Loucy (cell line): ENCODE measurements around the gene SRSF4.

Source experiments
- H2AFZ ChIP-seq: fragments of 200-600 bp; sonication (generic); 2 replicates; pipeline ENCODE4 v1.6.0; 2016; ENCODE audit warnings: antibody characterized with exemption, mild to moderate bottlenecking, low read length, moderate library complexity
- H3F3A ChIP-seq: fragments of 200-600 bp; 2 replicates; pipeline ENCODE4 v1.6.0; 2016; ENCODE audit warnings: antibody characterized with exemption, low read depth, mild to moderate bottlenecking
- H3K27me3 ChIP-seq: fragments of 200-600 bp; sonication (generic); 2 replicates; pipeline ENCODE4 v1.6.1; 2014; ENCODE audit warnings: low read length, mild to moderate bottlenecking; ENCODE audit not compliant: insufficient read depth, poor library complexity, severe bottlenecking
- H3K36me3 ChIP-seq: fragments of 200-600 bp; sonication (generic); 2 replicates; pipeline ENCODE4 v1.6.1; 2016; ENCODE audit warnings: low read length; ENCODE audit not compliant: insufficient read depth
- H3K4me1 ChIP-seq: fragments of 200-600 bp; sonication (generic); 2 replicates; pipeline ENCODE4 v1.5.1; 2014; ENCODE audit warnings: low read length, mild to moderate bottlenecking; ENCODE audit not compliant: insufficient read depth, poor library complexity, severe bottlenecking
- H3K4me2 ChIP-seq: fragments of 200-600 bp; sonication (generic); 2 replicates; pipeline ENCODE4 v1.6.0; 2014; ENCODE audit warnings: antibody characterized with exemption, low read length, low read depth, mild to moderate bottlenecking; ENCODE audit not compliant: poor library complexity, severe bottlenecking
- H3K4me3 ChIP-seq: fragments of 200-600 bp; sonication (generic); 2 replicates; pipeline ENCODE4 v1.5.1; 2014; ENCODE audit warnings: low read length, mild to moderate bottlenecking, mixed read lengths; ENCODE audit not compliant: poor library complexity, severe bottlenecking
- H3K79me2 ChIP-seq: fragments of 200-600 bp; sonication (generic); 2 replicates; pipeline ENCODE4 v1.6.1; 2014; ENCODE audit warnings: low read length; ENCODE audit not compliant: insufficient read depth
- H3K9ac ChIP-seq: fragments of 200-600 bp; sonication (generic); 2 replicates; pipeline ENCODE4 v1.6.0; 2014; ENCODE audit warnings: mild to moderate bottlenecking, low read depth, low read length, moderate library complexity; ENCODE audit not compliant: poor library complexity, severe bottlenecking
- H3K9me2 ChIP-seq: fragments of 200-600 bp; sonication (generic); replicated peaks from 2 replicates; pipeline ENCODE4 v1.6.1; 2016; ENCODE audit warnings: low read depth, low read length, mixed read lengths
- H3K9me3 ChIP-seq: fragments of 200-600 bp; sonication (generic); 2 replicates; pipeline ENCODE4 v1.6.1; 2014; ENCODE audit warnings: mild to moderate bottlenecking, antibody characterized with exemption, low read length, low read depth; ENCODE audit not compliant: insufficient read depth
- H4K20me1 ChIP-seq: fragments of 200-600 bp; sonication (generic); 2 replicates; pipeline ENCODE4 v1.6.0; 2014; ENCODE audit warnings: antibody characterized with exemption, low read length, mild to moderate bottlenecking; ENCODE audit not compliant: insufficient read depth, poor library complexity, severe bottlenecking
- CTCF ChIP-seq: fragments of 200-600 bp; sonication (generic); conservative IDR thresholded peaks from 2 replicates; pipeline ENCODE4 v1.5.1; 2014; ENCODE audit warnings: mild to moderate bottlenecking, antibody characterized with exemption, low read length
- EZH2phosphoT487 ChIP-seq: fragments of 200-600 bp; IDR thresholded peaks from 2 replicates; pipeline ENCODE4 v1.6.1; 2018; ENCODE audit warnings: antibody characterized with exemption, mild to moderate bottlenecking, moderate library complexity, borderline replicate concordance

SRSF4 gene

GRCh38 chr1:29172415-29172939 is 9.2 kb downstream of the SRSF4 start:
- Histone ChIP-seq H3K4me2 (peak overlapping the region; percentile 72), H3K36me3 (peaks cover 27% of the 10 kb centered on the region), H4K20me1 (peaks cover 94% of the 10 kb centered on the region)

GRCh38 chr1:29171521-29171920 is 10.2 kb downstream of the SRSF4 start:
- H3F3A ChIP-seq: 0 out of 2 replicates have a peak, but pooled peaks cover 14% of the 10 kb centered on the region
- TF ChIP-seq EZH2phosphoT487 (no peak), CTCF (no peak)
- H3K4me3 ChIP-seq: peak overlapping the region; percentile 48
- no peaks in the 10 kb centered on the region for H3K9me2 ChIP-seq
- H3K36me3 ChIP-seq: peaks cover 35% of the 10 kb centered on the region
- H3K79me2 ChIP-seq: peaks cover 99% of the 10 kb centered on the region
- H3K9me3 ChIP-seq: no peaks in the 10 kb centered on the region
- H2AFZ ChIP-seq: no peak overlapping the region
- no peaks in the 10 kb centered on the region for H3K27me3 ChIP-seq
- H3K4me1 ChIP-seq: peaks cover 46% of the 10 kb centered on the region
- H3K9ac ChIP-seq: no peak overlapping the region
- peaks cover 94% of the 10 kb centered on the region for H4K20me1 ChIP-seq
- H3K4me2 ChIP-seq: peak overlapping the region; percentile 72

More at GRCh38 chr1:29172415-29172939, 9.2 kb downstream of the SRSF4 start:
- no peaks in the 10 kb centered on the region for H3K9me2 ChIP-seq
- no peak overlapping the region for H2AFZ ChIP-seq
- H3K9me3 ChIP-seq: no peaks in the 10 kb centered on the region
- no peaks in the 10 kb centered on the region for H3K27me3 ChIP-seq
- H3F3A ChIP-seq: 0 out of 2 replicates have a peak, but pooled peaks cover 18% of the 10 kb centered on the region
- no peak for TF ChIP-seq EZH2phosphoT487
- TF ChIP-seq CTCF: no peak
- H3K4me3 ChIP-seq: peak overlapping the region; percentile 48
- H3K79me2 ChIP-seq: peaks cover 99% of the 10 kb centered on the region
- H3K9ac ChIP-seq: no peak overlapping the region
- peaks cover 42% of the 10 kb centered on the region for H3K4me1 ChIP-seq

- Histone ChIP-seq H3K9me3 (no peaks in the 10 kb centered on the region), H4K20me1 (peaks cover 94% of the 10 kb centered on the region), H3K4me3 (peak overlapping the region; percentile 48), H3K27me3 (no peaks in the 10 kb centered on the region), H3K4me2 (peak overlapping the region; percentile 72), H3K9me2 (no peaks in the 10 kb centered on the region), H2AFZ (no peak overlapping the region), H3K79me2 (peaks cover 99% of the 10 kb centered on the region), H3K36me3 (peaks cover 39% of the 10 kb centered on the region), H3K9ac (no peak overlapping the region), H3K4me1 (peaks cover 51% of the 10 kb centered on the region), H3F3A (0 out of 2 replicates have a peak, but pooled peaks cover 11% of the 10 kb centered on the region)
- no peak for TF ChIP-seq EZH2phosphoT487
- no peak for TF ChIP-seq CTCF
Observed at GRCh38 chr1:29171089-29171488, 10.6 kb downstream of the SRSF4 start.
